K562 (cell line): Measurements from ENCODE around the gene APIP. TPM values are rescaled to one million over a fixed set of nuclear protein-coding genes. Genes with fewer than 3 reads are reported as not detected.

Experiments
- ATF3 ChIP-seq, 2 experiments: fragments of 450-650 bp in 1 of 2; sonication (generic) in 1 of 2; formaldehyde crosslinking in 1 of 2; IDR thresholded peaks in 1 of 2; conservative IDR thresholded peaks in 1 of 2; 2 replicates each; pipeline versions ENCODE4 v1.6.1 to v1.8.1; 2016 to 2023; ENCODE audit warnings: mild to moderate bottlenecking in 2 of 2, moderate library complexity in 2 of 2, inconsistent platforms in 1 of 2, missing genetic modification reagents in 1 of 2
- CBFA2T2 ChIP-seq: fragments of 450-650 bp; conservative IDR thresholded peaks from 2 replicates; pipeline ENCODE4 v1.6.1; 2017; ENCODE audit warnings: mild to moderate bottlenecking
- CBFA2T3 ChIP-seq: fragments of 450-650 bp; IDR thresholded peaks from 2 replicates; pipeline ENCODE4 v1.6.1; 2017
- CSDE1 ChIP-seq, 2 experiments: fragments of 450-650 bp; IDR thresholded peaks; 2 replicates each; pipeline ENCODE4 v1.6.1; 2016; ENCODE audit warnings: mild to moderate bottlenecking in 1 of 2
- EWSR1 ChIP-seq: fragments of 450-650 bp; IDR thresholded peaks from 2 replicates; pipeline ENCODE4 v1.6.1; 2018; ENCODE audit warnings: borderline replicate concordance, mild to moderate bottlenecking, low read depth, moderate library complexity; ENCODE audit not compliant: partially characterized antibody
- FOSL1 ChIP-seq: fragments of 200-800 bp; sonication (Bioruptor generic); conservative IDR thresholded peaks from 2 replicates; pipeline ENCODE4 v1.6.1; 2016; ENCODE audit warnings: missing genetic modification characterization, missing compliant biosample characterization
- MCM7 ChIP-seq, 2 experiments: fragments of 450-650 bp; IDR thresholded peaks; 2 replicates each; pipeline ENCODE4 v1.6.1; 2016 to 2018
- PCBP2 ChIP-seq: fragments of 200-400 bp; formaldehyde crosslinking; IDR thresholded peaks from 2 replicates; pipeline ENCODE4 v1.6.1; 2018; ENCODE audit warnings: low read length, low read depth, mild to moderate bottlenecking, moderate library complexity; ENCODE audit not compliant: poor library complexity, severe bottlenecking
- SMAD2 ChIP-seq: fragments of 150-350 bp; IDR thresholded peaks from 2 replicates; pipeline ENCODE4 v1.6.1; 2014; ENCODE audit warnings: low read depth, mild to moderate bottlenecking, low read length
- SMAD4 ChIP-seq: fragments of 250-450 bp; sonication (Bioruptor Pico); conservative IDR thresholded peaks from 2 replicates; pipeline ENCODE4 v1.8.0; 2021; ENCODE audit warnings: inconsistent platforms, mild to moderate bottlenecking, moderate library complexity
- ZNF124 ChIP-seq: sonication (generic); formaldehyde crosslinking; IDR thresholded peaks from 2 replicates; pipeline ENCODE4 v1.8.1; 2022; ENCODE audit warnings: missing genetic modification reagents
- ZNF174 ChIP-seq: fragments of 250-450 bp; sonication (Bioruptor Pico); IDR thresholded peaks from 2 replicates; pipeline ENCODE4 v1.4.0; 2020; ENCODE audit warnings: mild to moderate bottlenecking
- ZNF175 ChIP-seq: fragments of 200-800 bp; sonication (Bioruptor generic); IDR thresholded peaks from 2 replicates; pipeline ENCODE4 v1.6.1; 2016; ENCODE audit warnings: low read depth, mild to moderate bottlenecking, missing genetic modification characterization, missing compliant biosample characterization
- ZNF518B ChIP-seq: fragments of 250-450 bp; sonication (Bioruptor Pico); IDR thresholded peaks from 2 replicates; pipeline ENCODE4 v1.5.0; 2021; ENCODE audit warnings: mild to moderate bottlenecking, moderate library complexity
- ZNF780A ChIP-seq: fragments of 250-450 bp; sonication (Bioruptor Pico); IDR thresholded peaks from 2 replicates; pipeline ENCODE4 v1.5.0; 2021; ENCODE audit warnings: mild to moderate bottlenecking
- polyA plus RNA-seq, 8 experiments: library from polyadenylated mRNA; depleted of rRNA in 4 of 8; stranded (reverse) in 5 of 8; unstranded in 3 of 8; fragments of >200 nt; fragmentation: Nextera tagmentation in 2 of 8; fragmentation: Illumina TruSeq in 1 of 8; extraction: Ambion mirVana in 2 of 8; extraction: Trizol in 1 of 8; gene quantifications; 2 replicates each; pipeline versions ENCODE4 v1.2.1 to v1.2.3, GENCODE V29; 2011 to 2014; ENCODE audit warnings: inconsistent platforms in 1 of 8, missing spikeins in 1 of 8
- total RNA-seq, 7 experiments: library from RNA; depleted of rRNA in 6 of 7; stranded (reverse); fragments of >200 nt in 6 of 7; fragmentation: Illumina TruSeq in 2 of 7; extraction: Trizol in 2 of 7; gene quantifications; 2 replicates each; pipeline versions ENCODE4 v1.2.1 to v1.2.3, GENCODE V29; 2011 to 2021; ENCODE audit warnings: low replicate concordance in 1 of 7
- TF ChIP-seq, protein P1 (sequence below), 2 experiments: fragments of 450-650 bp; formaldehyde crosslinking in 1 of 2; IDR thresholded peaks; 2 replicates each; pipeline versions ENCODE4 v1.4.0 to v1.6.1; 2014 to 2020; ENCODE audit warnings: mild to moderate bottlenecking in 2 of 2, borderline replicate concordance in 1 of 2, low read depth in 1 of 2

Gene APIP
- total and polyA plus RNA-seq, 9 of the 15 experiments (the other 6 are each of a cell fraction or from before 2014, with no cell fraction given) = 63.7 to 110 (median 82.8) TPM

GRCh38 chr11:34911676-34912075 is 4.5 kb downstream of the APIP start (continued):
- TF ChIP-seq, protein P1, sequence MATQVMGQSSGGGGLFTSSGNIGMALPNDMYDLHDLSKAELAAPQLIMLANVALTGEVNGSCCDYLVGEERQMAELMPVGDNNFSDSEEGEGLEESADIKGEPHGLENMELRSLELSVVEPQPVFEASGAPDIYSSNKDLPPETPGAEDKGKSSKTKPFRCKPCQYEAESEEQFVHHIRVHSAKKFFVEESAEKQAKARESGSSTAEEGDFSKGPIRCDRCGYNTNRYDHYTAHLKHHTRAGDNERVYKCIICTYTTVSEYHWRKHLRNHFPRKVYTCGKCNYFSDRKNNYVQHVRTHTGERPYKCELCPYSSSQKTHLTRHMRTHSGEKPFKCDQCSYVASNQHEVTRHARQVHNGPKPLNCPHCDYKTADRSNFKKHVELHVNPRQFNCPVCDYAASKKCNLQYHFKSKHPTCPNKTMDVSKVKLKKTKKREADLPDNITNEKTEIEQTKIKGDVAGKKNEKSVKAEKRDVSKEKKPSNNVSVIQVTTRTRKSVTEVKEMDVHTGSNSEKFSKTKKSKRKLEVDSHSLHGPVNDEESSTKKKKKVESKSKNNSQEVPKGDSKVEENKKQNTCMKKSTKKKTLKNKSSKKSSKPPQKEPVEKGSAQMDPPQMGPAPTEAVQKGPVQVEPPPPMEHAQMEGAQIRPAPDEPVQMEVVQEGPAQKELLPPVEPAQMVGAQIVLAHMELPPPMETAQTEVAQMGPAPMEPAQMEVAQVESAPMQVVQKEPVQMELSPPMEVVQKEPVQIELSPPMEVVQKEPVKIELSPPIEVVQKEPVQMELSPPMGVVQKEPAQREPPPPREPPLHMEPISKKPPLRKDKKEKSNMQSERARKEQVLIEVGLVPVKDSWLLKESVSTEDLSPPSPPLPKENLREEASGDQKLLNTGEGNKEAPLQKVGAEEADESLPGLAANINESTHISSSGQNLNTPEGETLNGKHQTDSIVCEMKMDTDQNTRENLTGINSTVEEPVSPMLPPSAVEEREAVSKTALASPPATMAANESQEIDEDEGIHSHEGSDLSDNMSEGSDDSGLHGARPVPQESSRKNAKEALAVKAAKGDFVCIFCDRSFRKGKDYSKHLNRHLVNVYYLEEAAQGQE (IDR thresholded peaks at IDR 0.05; ENCODE audit: borderline replicate concordance) = no peak
- TF ChIP-seq, protein P1 (CRISPR knock-in tag; IDR thresholded peaks at IDR 0.05; ENCODE audit: low read depth) = no peak
- TF ChIP-seq EWSR1 = no peak
- no peak for TF ChIP-seq ZNF124
- 0 out of 2 replicates have a peak, but pooled peaks have one; percentile 8 for TF ChIP-seq ATF3 (IDR thresholded peaks at IDR 0.05)
- TF ChIP-seq ATF3 (CRISPR knock-in tag; conservative IDR thresholded peaks at IDR 0.05) = no peak
- TF ChIP-seq CSDE1 (IDR thresholded peaks at IDR 0.05) = no peak
- no peak for TF ChIP-seq SMAD2
- TF ChIP-seq MCM7 (IDR thresholded peaks at IDR 0.05) = no peak
- 0 out of 2 replicates have a peak, but pooled peaks have one; percentile 15 for TF ChIP-seq CBFA2T2
- no peak for TF ChIP-seq SMAD4
- TF ChIP-seq ZNF518B (CRISPR knock-in tag) = no peak
- no peak for TF ChIP-seq ZNF175 (CRISPR knock-in tag)
- TF ChIP-seq ZNF780A = no peak
- peak; percentile 50; the same call in 1 of the 2 replicates for TF ChIP-seq CBFA2T3
- TF ChIP-seq PCBP2 = no peak
- 0 out of 2 replicates have a peak, but pooled peaks have one; percentile 14 for TF ChIP-seq FOSL1 (tag)
- no peak for TF ChIP-seq ZNF174
